Lung microvascular endothelial cell (primary cell): ENCODE measurements around the gene EIF5A2. TPM values are rescaled to one million over a fixed set of nuclear protein-coding genes. Genes with fewer than 3 reads are reported as not detected.
A peak's percentile ranks its signal among the peaks of the same experiment; 100 is the strongest.
"Not testable (repeated sequence)": the region's sequence is repeated elsewhere in the genome, so short reads cannot be mapped to it uniquely, and the experiment has no call there.

Experiments used
- DNase-seq, 2 donors: peaks; one replicate each; pipeline versions ENCODE4 v3.0.0 to v3.0.0-alpha.2; 2010; ENCODE audit warnings: low read depth in 2 of 2
- total RNA-seq: library from RNA; depleted of rRNA; stranded (reverse); fragments of >200 nt; gene quantifications from 2 replicates; pipeline ENCODE4 v1.2.1, GENCODE V29; 2014

The EIF5A2 gene
- 4.1 and 4.6 TPM in 2 replicates for total RNA-seq

DNA sequence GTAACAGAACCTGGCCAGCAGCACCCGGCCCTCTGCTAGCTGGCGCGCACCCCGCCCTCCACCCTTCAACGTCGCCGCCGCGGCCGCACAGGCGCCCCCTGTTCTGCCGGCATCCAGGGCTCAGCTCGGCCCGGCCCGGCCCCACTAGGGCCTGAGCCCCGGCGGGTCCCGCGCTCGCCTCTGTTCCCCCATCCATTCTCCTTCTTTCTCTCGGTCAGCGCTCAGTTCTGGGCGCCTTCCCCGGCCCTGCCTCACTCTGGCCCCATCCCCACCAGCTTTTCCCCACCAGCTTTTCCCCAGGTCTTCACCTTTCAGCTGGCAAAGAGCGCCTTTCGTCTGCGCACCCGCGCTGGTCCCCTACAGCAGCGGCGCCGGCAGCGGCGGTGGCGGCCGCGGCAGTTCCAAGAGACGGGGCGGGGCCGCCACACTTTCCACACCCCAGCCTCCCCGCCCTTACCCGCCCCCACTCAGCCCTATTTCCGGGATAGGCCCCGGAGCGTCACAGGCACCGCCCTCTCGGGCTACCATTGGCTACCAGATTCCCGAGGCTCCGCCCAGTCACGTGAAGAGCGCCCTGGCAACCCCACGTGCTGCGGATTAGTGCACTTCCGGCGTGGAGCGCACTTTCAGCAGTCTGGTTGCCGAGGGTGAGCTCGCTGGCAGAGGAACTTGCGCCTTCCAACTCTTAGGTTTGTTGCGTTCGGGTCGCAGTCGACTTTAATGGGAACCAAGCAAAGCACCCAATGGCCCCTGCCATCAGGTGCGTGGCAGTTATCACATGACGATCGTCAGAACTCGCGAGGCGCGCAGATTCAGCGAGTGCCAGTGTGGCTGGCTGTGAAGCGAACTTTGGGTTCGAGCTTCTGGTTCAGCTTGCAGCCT lies at the start of gene EIF5A2:
Gene EIF5A2, minus strand, starts transcription at position 403 of the 882 bp plus-strand sequence. CDS start 831 bp downstream, outside the sequence.
- DNase-seq = peak; percentile 90 to 93

DNA sequence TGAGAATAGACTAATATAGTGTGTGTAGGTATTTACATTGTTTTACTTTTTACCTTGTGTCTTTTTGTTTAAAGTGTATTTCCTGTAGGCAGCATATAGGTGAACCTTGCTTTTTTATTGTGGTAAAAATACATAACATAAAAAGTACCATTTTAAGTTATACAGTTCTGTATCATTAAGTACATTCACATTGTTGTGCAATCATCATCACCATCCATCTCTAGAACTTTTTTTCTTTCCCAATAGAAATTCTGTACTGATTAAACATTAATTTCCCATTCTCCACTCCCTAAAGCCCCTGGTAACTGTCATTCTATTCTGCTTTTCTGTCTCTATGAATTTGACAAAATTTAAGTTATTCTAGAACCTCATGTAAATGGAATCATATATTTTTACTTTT lies 48.2 kb upstream of the EIF5A2 start:
- DNase-seq = no peak

DNA sequence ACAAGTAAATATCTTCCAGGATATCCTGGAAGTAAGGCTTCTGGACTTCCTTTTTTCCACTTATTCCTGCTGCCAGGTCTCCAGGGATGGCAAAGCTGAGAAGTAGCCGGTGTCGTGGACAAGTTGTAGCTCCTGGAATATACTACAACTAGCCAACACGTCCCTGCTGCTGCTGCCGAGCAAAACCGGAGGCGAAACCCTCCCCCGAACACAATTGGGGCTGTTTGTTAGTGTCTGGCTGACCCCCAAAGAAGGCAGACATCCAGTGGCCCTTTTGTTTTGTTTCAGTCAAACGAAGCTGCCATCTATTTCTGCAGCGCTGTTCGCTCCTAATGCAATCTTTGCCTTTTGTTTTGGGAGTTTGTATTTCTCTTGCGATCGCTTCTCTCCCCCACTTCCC lies 45.3 kb upstream of the EIF5A2 start:
- no peak for DNase-seq

DNA sequence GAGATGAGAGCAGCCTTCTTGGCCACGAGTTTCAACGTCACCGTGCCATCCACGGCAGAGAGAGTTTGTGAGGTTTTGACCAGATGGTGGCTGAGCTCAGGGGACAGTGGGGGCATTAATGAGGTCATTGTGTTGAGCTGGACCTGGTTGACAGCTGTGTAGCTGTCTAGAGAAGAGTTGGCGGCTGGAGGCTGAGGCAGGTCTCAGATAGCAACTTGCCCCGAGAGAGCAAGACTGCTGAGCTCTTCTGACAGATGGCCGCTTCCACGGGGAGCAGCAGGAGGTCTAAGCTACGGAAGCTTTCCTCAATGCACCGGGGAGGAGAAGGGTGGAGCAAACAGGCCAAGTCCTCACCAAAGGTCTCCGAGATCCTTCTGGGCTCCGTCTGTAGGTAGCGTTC lies 44.8 kb upstream of the EIF5A2 start:
- no peak for DNase-seq

DNA sequence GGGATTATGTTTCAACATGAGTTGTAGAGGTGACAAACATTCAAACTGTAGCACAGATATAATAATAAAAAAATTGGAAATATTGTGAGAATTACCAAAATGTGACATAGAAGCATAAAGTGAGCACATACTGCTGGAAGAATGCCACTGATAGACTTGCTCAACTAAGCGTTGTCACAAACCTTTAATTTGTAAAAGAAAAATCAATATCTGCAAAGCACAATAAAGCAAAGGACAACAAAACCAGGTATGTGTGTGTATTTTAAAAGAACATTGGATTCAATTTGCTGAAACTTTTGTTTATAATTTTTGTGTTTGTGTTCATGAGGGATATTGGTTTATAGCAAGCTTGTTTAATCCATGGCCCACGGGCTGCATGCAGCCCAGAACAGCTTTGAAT lies 40.8 kb upstream of the EIF5A2 start:
- DNase-seq = no peak

DNA sequence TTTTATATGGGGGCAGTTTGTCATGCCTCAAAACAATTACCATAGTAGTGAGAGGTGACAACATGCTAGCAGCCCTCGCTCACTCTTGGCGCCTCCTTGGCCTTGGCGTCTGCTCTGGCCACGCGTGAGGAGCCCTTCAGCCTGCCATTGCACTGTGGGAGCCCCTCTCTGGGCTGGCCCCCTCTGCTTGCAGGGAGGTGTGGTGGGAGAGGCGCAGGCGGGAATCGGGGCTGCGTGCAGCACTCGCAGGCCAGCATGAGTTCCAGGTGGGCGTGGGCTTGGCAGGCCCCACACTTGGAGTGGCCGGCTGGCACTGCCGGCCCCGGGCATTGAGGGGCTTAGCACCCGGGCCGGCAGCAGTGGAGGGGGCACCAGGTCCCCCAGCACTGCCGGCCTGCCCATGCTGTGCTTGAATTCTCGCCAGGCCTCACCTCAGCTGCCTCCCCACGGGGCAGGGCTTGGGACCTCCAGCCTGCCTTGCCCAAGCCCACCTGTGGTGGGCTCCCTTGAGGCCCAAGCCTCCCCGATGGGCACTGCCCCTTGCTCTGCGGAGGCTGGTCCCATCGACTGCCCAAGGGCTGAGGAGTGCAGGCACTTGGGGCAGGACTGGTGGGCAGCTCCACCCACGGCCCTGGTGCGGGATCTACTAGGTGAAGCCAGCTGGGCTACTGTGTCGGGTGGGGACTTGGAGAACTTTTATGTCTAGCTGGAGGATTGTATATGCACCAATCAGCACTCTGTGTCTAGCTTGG lies 38.8 kb upstream of the EIF5A2 start:
- no peak for DNase-seq

DNA sequence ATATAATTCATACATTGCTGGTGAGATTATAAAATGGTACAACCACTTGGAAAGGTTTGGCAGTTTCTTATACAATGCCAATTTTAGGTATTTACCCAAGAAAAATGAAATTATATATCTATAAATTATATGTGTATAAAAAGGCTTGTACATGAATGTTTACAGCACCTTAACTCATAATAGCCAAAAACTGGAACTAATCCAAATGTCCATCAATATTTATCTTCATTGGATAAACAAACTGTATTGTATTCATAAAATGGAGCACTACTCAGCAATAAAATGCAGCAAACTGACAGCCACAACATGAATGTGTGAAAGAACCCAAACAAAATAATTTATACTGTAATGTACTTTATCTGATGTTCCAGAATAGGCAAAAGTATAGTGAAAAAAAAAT lies 33.6 kb upstream of the EIF5A2 start:
- DNase-seq = no peak

DNA sequence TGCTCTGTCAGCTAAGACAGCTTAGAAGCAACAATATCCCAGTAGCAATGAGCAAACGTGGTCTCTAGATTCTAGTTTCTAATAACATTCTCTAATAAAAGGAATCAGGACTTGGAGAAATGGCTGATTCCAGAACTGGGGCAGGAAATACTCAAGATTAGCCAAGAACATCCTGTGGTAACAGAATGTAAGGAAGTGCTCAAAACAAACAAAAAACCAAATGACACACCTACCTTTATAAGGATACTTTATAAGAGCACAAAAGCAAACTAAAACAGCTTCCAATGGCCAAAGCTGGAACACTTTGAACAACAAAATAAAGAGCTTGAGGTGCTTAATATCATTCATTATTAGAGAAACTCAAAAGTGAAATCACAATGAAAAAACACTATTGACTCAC lies 33.1 kb upstream of the EIF5A2 start:
- DNase-seq = peak in 1 of 2 donors; percentile 59

DNA sequence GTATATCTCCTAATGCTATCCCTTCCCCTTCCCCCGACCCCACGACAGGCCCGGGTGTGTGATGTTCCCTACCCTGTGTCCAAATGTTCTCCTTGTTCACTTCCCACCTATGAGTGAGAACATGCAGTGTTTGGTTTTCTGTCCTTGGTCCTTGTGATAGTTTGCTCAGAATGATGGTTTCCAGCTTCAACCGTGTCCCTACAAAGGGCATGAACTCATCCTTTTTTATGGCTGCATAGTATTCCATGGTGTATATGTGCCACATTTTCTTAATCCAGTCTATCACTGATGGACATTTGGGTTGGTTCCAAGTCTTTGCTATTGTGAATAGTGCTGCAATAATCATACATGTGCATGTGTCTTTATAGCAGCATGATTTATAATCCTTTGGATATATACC lies 24.6 kb upstream of the EIF5A2 start:
- DNase-seq = not testable (repeated sequence)

DNA sequence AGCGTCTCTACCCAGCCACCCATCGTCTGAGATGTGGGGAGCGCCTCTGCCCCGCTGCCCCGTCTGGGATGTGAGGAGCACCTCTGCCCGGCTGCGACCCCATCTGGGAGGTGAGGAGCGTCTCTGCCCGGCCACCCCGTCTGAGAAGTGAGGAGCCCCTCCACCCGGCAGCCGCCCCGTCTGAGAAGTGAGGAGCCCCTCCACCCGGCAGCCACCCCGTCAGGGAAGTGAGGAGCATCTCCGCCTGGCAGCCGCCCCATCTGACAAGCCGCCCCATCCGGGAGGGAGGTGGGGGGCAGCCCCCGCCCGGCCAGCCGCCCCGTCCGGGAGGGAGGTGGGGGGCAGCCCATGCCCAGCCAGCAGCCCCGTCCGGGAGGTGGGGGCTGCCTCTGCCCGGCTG lies 15.1 kb upstream of the EIF5A2 start:
- DNase-seq = not testable (repeated sequence)

DNA sequence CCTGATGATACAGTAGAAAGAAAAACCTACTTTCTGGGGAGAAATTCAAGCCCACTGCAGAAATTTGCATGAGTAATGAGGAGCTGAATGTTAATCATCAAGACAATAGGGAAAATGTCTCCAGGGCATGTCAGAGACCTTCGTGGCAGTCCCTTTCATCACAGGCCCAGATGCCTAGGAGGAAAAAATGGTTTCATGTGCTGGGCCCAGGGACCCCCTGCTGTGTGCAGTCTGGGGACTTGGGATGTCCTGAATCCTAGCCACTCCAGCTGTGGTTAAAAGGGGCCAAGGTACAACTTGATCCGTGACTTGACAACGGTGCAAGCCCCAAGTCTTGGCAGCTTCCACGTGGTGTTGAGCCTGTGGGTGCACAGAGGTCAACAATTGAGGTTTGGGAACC lies 10.3 kb upstream of the EIF5A2 start:
- DNase-seq = no peak

DNA sequence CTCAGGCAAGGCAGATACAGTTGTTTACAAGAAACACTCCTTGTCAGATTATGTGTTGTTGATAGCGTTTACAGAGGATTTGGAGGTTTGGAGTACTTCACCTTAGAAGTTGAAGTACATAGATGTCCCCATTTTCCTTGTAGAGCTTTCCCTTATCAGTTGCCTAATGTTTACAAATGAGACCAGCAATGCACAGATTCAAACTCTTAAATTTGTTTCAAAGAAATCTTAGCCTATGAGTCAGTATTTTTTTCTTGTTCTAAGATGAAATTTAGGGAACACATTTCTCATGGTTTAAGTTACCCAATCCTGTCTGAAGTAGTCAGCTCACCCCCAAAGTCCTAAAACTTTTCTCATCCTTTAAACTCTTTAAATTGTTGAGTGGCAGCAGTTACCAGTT lies 6.3 kb upstream of the EIF5A2 start:
- DNase-seq = no peak

DNA sequence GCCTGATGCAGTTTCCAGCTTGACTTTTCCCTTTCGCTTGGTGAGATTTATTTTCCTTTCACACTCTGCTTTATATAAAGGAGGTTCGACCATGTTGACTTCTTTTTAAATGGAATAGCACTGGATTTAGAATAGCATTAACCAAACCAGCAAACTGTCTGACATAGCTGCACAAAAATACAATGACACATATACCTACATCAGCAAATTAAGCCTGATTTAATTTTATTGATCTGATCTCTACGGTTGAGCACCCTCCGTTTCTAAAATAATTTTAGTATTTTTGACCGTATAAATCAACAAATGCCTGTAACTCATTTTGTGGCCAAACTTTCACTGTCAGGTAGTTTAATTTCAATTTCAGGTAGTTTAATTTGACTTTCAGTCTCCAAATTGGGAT lies 5.8 kb upstream of the EIF5A2 start:
- no peak for DNase-seq

DNA sequence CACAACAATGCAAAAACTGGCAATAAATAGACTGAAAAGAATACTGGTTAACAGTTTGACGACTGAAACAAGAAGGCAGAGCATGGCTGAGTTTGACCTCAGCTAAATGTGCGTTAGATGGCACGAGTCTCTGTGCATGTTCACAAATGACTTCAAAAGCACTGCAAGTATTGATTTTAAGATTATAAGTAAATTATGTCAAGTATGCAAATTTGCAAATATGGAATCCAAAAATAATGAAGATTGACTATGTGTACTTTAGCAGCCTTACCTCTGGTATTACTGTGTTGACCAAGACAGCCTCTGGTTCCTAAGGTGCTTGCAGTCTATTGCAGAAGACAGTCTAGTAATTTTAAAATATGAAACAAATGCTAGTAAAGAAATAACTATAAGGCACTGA lies 2.6 kb upstream of the EIF5A2 start:
- DNase-seq = no peak

DNA sequence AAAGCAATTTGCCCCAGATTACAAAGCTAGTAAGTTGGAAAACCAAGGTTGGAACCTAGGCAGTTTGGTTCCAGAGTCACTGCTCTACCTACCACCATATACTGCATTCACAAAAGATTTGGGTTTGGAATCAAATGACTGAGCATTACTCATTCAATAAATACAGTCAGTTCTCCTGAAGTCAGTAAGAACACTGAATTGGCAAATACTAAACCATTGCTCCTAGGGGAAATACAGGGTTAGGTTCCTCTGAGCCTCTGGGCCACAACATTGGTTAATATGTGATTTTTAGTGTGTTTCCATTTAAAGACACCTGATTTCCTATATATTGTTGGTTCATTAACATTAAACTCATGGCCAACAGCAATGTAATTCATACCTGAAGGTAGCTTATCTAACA lies 2.1 kb upstream of the EIF5A2 start:
- no peak for DNase-seq

DNA sequence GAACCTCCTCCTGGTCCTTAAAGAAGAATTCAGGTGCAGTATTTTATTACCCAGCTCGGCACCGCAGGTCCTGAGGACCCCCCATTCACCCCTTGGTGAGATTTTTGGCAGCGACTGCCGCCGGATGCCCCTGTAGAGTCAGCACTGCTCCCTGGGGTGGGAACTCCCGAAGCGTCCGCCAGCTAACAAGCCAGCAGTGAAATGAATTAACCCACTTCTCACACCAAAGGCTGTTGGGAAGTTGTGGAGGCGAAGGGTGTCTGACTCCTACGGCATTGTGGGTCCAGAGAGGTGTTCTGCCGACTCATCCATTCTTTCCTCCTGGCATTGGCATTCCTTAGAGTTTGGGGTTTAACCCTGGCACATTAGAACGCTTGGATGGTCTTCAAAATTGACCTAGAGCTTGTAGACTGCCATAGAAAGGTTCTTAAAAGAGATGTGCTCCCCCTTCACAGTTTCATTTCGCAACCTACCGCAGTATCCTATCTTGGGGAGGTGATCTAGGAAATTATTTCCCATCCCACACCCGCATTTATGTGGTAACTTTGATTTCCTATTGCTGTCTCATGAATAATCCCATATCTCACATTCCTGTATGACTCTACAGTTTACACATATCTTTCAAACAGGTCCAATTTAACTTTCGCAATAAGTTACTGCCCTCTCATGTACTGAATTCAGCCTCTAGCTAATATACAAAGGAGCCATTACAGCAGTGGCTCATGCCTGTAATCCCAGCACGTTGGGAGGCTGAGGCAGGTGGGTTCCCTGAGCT lies 879 bp upstream of the EIF5A2 start:
- DNase-seq = peak; percentile 24 to 30

DNA sequence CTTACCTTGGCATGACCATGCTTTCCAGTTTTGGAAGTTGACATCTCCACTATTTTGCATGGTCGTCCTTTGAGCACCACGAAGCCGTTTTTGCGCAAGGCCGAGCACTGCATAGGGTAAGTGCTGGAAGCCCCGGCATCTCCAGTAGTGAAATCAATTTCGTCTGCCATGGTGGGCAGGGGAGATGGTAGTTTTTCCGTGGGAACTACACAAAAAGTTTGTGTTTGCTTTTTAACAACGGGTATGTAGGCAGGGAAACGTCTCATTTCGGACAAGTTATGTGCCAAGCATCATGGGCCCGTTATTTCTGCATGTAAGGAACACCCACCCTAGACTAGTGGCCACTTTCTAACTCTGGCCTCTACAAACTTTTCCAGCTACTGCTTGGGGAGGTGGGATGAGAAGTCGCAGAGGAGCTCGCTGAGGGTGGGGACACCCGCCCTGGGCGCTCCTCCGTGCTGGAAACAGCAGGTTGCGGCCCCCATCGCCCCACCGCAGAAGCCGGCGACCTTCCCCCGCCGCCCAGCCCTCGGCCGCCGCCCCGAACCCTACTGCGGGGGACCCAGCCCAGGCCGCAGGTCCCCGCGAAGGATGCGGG lies 701 bp downstream of the EIF5A2 start:
- peak; percentile 13 to 14 for DNase-seq

DNA sequence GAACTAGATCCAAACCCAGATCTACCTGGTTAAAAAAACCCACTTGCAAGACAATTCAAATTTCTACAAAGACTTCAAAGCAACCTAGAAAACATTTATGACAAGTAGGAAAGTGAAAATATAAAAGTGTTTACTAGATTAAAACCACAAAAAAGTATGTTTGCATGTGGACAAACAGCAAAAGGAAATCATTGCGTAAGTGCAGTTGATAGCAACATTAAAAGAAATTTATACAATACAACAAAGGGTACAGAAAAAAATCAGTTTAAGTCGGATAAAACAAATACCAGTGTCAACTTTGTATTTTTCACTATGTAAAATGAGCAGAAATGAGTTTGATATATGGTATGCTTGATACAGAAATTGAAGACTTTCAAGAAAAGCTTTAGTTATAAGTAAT lies 2.6 kb downstream of the EIF5A2 start:
- no peak for DNase-seq

DNA sequence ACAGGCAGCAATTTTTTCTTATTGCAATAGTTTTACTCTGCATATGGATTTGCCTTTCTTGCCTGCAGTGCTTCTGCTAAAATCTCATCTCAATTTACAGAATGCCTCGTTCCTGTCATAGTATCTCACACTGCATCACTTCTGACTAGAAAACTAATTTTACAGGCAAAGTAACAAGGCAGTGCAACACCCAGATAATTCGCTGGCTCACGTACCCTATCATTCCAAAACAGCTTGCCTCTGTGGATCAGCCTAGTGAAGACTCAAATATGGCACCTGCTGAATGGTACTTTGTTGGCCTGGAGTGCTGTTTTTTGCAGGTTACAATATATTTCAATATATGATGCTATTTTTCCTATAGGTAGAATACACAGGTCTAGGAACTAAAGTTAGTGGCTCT lies 5.3 kb downstream of the EIF5A2 start:
- no peak for DNase-seq

DNA sequence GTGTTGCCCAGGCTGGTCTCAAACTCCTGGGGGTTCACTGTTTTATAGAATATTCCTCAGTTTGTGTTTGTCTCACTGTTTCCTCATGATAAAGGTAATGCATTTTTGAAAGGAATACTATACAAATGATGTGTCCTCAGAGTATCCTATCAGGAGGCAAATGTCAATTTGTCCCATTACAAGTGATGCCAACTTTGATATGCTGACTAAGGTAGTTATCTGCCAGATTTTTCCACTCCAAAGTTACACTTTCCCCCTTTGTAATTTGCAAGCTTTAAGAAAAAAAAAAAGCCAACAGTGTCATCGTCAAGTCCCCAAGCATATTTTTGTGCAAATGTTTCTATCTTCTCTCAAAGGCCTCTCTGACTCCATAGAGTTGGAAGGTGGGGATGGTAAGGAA lies 9.0 kb downstream of the EIF5A2 start:
- no peak for DNase-seq

DNA sequence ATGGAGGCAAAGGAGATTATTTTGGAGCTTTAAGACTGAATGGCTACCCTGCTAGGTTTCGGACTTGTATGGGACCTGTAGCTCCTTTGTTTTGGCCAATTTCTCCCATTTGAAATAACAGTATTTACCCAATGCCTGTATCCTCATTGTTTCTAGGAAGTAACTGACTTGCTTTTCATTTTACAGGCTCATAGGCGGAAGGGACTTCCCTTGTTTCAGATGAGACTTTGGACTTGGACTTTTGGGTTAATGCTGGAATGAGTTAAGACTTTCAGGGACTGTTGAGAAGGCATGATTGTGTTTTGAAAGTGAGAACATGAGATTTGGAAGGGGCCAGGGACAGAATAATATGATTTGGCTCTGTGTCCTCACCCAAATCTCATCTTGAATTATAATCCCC lies 10.5 kb downstream of the EIF5A2 start:
- no peak for DNase-seq

DNA sequence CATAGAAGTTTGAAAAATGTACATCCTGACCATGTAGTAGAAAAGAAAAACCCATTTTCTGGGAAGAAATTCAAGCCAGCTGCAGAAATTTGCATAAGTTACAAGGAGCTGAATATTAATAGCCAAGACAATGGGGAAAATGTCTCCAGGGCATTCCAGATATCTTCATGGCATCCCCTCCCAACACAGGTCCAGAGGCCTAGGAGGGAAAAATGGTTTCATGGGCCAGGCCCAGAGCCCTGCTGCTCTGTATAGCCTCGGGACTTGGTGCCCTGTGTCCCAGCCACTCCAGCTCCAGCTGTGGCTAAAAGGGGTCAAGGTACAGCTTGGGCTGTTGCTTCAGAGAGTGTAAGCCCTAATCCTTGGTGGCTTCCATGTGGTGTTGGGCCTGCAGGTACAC lies 11.2 kb downstream of the EIF5A2 start:
- DNase-seq = not testable (repeated sequence)
